ENCODE data around the gene CHD1L.

The CHD1L gene

GRCh38 chr1:147334292-147334691, 91.8 kb downstream of the CHD1L start:
- no peak overlapping the region for H3K4me3 ChIP-seq (ENCODE audit: low read depth, low read length)
- DNase-seq (ENCODE audit: low read depth): no peak
- TF ChIP-seq CTCF (IDR thresholded peaks at IDR 0.05; ENCODE audit: control insufficient read depth, extremely low read depth, insufficient read depth): no peak

GRCh38 chr1:147336291-147336690, 93.8 kb downstream of the CHD1L start:
- TF ChIP-seq CTCF (IDR thresholded peaks at IDR 0.05; ENCODE audit: control insufficient read depth, extremely low read depth, insufficient read depth): no peak
- DNase-seq (ENCODE audit: low read depth): no peak
- H3K4me3 ChIP-seq (ENCODE audit: low read depth, low read length): no peak overlapping the region

GRCh38 chr1:147337040-147337630, 94.7 kb downstream of the CHD1L start:
- DNase-seq (ENCODE audit: low read depth): no peak
- TF ChIP-seq CTCF (IDR thresholded peaks at IDR 0.05; ENCODE audit: control insufficient read depth, extremely low read depth, insufficient read depth): no peak
- no peak overlapping the region for H3K4me3 ChIP-seq (ENCODE audit: low read depth, low read length)

- no peak for DNase-seq (ENCODE audit: low read depth)
- H3K4me3 ChIP-seq (ENCODE audit: low read depth, low read length): no peak overlapping the region
- no peak for TF ChIP-seq CTCF (IDR thresholded peaks at IDR 0.05; ENCODE audit: control insufficient read depth, extremely low read depth, insufficient read depth)
Measured at GRCh38 chr1:147338571-147338970, 96.1 kb downstream of the CHD1L start.

GRCh38 chr1:147341246-147341645, 98.8 kb downstream of the CHD1L start:
- no peak for TF ChIP-seq CTCF (IDR thresholded peaks at IDR 0.05; ENCODE audit: control insufficient read depth, extremely low read depth, insufficient read depth)
- no peak for DNase-seq (ENCODE audit: low read depth)
- H3K4me3 ChIP-seq (ENCODE audit: low read depth, low read length): no peak overlapping the region

All from LNCaP clone FGC (cell line).